Gastrocnemius medialis (tissue), 4 donors: ENCODE data around the gene S1PR5. TPM values are rescaled to one million over a fixed set of nuclear protein-coding genes. Genes with fewer than 3 reads are reported as not detected.
"Not testable (repeated sequence)": the region's sequence is repeated elsewhere in the genome, so short reads cannot be mapped to it uniquely, and the experiment has no call there.

Experiments
- ATAC-seq, 2 donors: fragments of 150-250 bp; one replicate each; pipeline ENCODE4 v1.9.1; 2016
- DNase-seq, 2 donors: peaks; one replicate each; pipeline ENCODE4 v3.0.0-alpha.2; 2019
- H3K27ac ChIP-seq, 4 donors: fragments of 200-600 bp; sonication (generic); 1 replicate in 1 of 4; 2 replicates in 3 of 4; pipeline ENCODE4 v1.5.1; 2016 to 2018; ENCODE audit warnings: mild to moderate bottlenecking in 2 of 4, moderate library complexity in 1 of 4
- H3K27me3 ChIP-seq, 3 donors: fragments of 200-600 bp; sonication (generic) in 2 of 3; 1 replicate in 1 of 3; 2 replicates in 2 of 3; pipeline versions ENCODE4 v1.5.1 to v1.6.0; 2016 to 2019; ENCODE audit warnings: mild to moderate bottlenecking in 1 of 3, moderate library complexity in 1 of 3
- H3K36me3 ChIP-seq, 2 donors: fragments of 200-600 bp; sonication (generic) in 1 of 2; one replicate each; pipeline ENCODE4 v1.5.1; 2017 to 2018
- H3K4me1 ChIP-seq, 2 donors: fragments of 200-600 bp; sonication (generic) in 1 of 2; one replicate each; pipeline ENCODE4 v1.5.1; 2016 to 2017; ENCODE audit warnings: mild to moderate bottlenecking in 2 of 2
- H3K4me3 ChIP-seq, 4 donors: fragments of 200-600 bp; sonication (generic) in 3 of 4; 1 replicate in 1 of 4; 2 replicates in 3 of 4; pipeline ENCODE4 v1.5.1; 2016 to 2019; ENCODE audit warnings: mild to moderate bottlenecking in 2 of 4
- H3K9me3 ChIP-seq, 3 donors: fragments of 200-600 bp; sonication (generic) in 2 of 3; 1 replicate in 1 of 3; 2 replicates in 2 of 3; pipeline ENCODE4 v1.5.1; 2016 to 2019
- POLR2A ChIP-seq, 2 donors: fragments of 450-650 bp; IDR thresholded peaks; one replicate each; pipeline ENCODE4 v1.6.1; 2017; ENCODE audit warnings: antibody characterized with exemption in 2 of 2, mild to moderate bottlenecking in 2 of 2, moderate library complexity in 2 of 2
- in situ Hi-C, 4 donors: fragments of 200-750 bp; cut with MboI; loops; one replicate each; pipeline versions ENCODE4 v1.15.0 to v1.8.0; 2017; ENCODE audit warnings: low sequenced_read_pairs in 4 of 4
- intact Hi-C: fragments of 100-400 bp; cut with DNase I; formaldehyde crosslinking; loops from one replicate; pipeline ENCODE4 v1.15.1; 2023; ENCODE audit warnings: low total_unique reads
- total RNA-seq, 4 donors: library from RNA; depleted of rRNA; stranded (reverse); fragments of >200 nt; gene quantifications; one replicate each; pipeline versions ENCODE4 v1.1.0 to v1.2.3, GENCODE V29; 2016
- TF ChIP-seq, protein P1 (sequence below), 5 experiments: fragments of 450-650 bp in 3 of 5; fragments of 200-600 bp in 2 of 5; sonication (generic) in 2 of 5; IDR thresholded peaks in 4 of 5; conservative IDR thresholded peaks in 1 of 5; 1 replicate in 4 of 5; 2 replicates in 1 of 5; pipeline ENCODE4 v1.5.1; 2016 to 2019; ENCODE audit warnings: antibody characterized with exemption in 5 of 5, mild to moderate bottlenecking in 3 of 5, moderate library complexity in 3 of 5

Gene S1PR5
- total RNA-seq, 4 donors from 2014 or later: not detected

DNA sequence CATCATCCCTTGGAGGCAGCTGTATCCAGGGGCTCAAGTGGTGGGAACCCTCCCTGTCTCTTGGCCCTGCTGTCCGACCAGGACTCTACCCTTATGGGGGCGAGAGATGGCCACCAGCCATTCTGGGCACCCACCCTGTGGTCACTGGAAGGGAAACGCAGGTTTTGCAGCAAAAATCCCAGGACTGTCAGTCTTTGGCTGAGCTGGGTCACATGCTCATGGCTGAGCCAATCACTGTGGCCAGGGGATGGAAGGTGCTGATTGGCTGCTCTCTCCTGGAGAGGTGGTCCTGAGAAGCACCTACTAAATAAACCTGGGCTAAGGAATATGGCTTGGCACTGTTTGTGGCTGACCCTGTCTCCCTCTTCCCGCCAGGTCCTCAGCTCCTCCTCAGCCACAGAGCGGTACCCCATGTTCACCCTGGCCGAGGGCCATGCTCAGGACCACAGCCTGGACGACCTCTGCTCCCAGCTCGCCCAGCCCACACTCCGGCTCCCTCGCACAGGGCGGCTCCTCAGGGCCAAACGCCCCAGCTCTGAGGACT, 35.3 kb upstream of the S1PR5 start:
- intact Hi-C loops (no loop called here), in situ Hi-C loops (loop anchor here in 1 of 4 donors (25.0 kb wide), 1 partner anchor 140 kb away; the partner anchor contains the start of genes CDC37 and PDE4A)
- H3K4me3 ChIP-seq: no peak overlapping the region
- peaks cover 0 to 84% of the 10 kb centered on the region in 2 donors for H3K36me3 ChIP-seq
- peak in 1 of 2 donors; percentile 28 for ATAC-seq
- DNase-seq: no peak
- H3K4me1 ChIP-seq: no peaks in the 10 kb centered on the region
- H3K27me3 ChIP-seq: no peaks in the 10 kb centered on the region
- H3K27ac ChIP-seq: no peak overlapping the region
- TF ChIP-seq, protein P1, sequence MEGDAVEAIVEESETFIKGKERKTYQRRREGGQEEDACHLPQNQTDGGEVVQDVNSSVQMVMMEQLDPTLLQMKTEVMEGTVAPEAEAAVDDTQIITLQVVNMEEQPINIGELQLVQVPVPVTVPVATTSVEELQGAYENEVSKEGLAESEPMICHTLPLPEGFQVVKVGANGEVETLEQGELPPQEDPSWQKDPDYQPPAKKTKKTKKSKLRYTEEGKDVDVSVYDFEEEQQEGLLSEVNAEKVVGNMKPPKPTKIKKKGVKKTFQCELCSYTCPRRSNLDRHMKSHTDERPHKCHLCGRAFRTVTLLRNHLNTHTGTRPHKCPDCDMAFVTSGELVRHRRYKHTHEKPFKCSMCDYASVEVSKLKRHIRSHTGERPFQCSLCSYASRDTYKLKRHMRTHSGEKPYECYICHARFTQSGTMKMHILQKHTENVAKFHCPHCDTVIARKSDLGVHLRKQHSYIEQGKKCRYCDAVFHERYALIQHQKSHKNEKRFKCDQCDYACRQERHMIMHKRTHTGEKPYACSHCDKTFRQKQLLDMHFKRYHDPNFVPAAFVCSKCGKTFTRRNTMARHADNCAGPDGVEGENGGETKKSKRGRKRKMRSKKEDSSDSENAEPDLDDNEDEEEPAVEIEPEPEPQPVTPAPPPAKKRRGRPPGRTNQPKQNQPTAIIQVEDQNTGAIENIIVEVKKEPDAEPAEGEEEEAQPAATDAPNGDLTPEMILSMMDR (IDR thresholded peaks at IDR 0.05 in 4 of 5, conservative IDR thresholded peaks at IDR 0.05 in 1 of 5): no peak
- TF ChIP-seq POLR2A (IDR thresholded peaks at IDR 0.05): no peak
- no peaks in the 10 kb centered on the region for H3K9me3 ChIP-seq

DNA sequence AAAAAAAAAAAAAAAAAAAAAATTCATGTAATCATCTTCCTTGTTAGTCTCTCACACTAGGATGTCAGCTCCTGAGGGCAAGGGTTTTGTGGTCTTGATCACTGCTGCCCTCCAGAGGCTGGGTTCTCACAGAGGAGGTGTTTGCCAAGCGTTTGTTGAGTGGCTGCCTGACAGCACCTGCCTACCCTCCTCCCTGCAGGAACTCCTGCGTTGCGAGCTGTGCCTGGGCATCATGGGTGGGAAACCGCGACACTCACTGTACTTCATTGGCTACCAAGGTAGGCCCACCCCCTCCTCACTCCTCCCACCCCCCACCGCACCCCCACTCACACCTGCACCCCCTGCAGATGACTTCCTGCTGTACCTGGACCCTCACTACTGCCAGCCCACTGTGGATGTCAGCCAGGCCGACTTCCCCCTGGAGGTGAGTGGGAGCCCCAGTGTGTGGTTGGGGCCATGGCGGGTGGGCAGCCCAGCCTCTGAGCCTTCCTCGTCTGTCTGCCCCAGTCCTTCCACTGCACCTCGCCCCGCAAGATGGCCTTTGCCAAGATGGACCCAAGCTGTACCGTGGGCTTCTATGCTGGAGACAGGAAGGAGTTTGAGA, 34.6 kb upstream of the S1PR5 start:
- peaks cover 0 to 84% of the 10 kb centered on the region in 2 donors for H3K36me3 ChIP-seq
- TF ChIP-seq POLR2A (IDR thresholded peaks at IDR 0.05): no peak
- TF ChIP-seq, protein P1 (IDR thresholded peaks at IDR 0.05 in 4 of 5, conservative IDR thresholded peaks at IDR 0.05 in 1 of 5): no peak
- H3K27me3 ChIP-seq: no peaks in the 10 kb centered on the region
- no peaks in the 10 kb centered on the region for H3K4me1 ChIP-seq
- no peak overlapping the region for H3K27ac ChIP-seq
- no peak for ATAC-seq
- no peak for DNase-seq
- no peaks in the 10 kb centered on the region for H3K9me3 ChIP-seq
- no peak overlapping the region for H3K4me3 ChIP-seq
- intact Hi-C loops (no loop called here), in situ Hi-C loops (loop anchor here in 1 of 4 donors (25.0 kb wide), 1 partner anchor 139 kb away; the partner anchor contains the start of genes CDC37 and PDE4A)

DNA sequence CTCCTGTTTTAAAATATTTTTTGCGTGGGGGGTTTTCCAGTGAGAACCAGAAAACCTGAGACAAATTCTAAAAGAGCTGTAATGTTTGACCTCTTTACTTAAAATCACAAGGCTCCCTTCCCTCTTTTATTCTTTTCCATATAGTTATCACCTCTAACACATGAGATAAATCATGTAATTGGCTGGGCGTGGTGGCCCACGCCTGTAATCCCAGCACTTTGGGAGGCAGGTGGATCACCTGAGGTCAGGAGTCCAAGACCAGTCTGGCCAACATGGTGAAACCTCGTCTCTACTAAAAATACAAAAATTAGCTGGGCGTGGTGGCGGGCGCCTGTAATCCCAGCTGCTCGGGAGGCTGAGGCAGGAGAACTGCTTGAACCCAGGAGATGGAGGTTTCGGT, 33.8 kb upstream of the S1PR5 start:
- H3K27ac ChIP-seq, H3K4me3 ChIP-seq, H3K9me3 ChIP-seq, intact Hi-C loops, DNase-seq, ATAC-seq, H3K27me3 ChIP-seq, H3K4me1 ChIP-seq: not testable (repeated sequence)
- in situ Hi-C loops: loop anchor here in 1 of 4 donors (25.0 kb wide), 1 partner anchor 139 kb away; the partner anchor contains the start of genes CDC37 and PDE4A
- peaks cover 0 to 85% of the 10 kb centered on the region in 2 donors for H3K36me3 ChIP-seq

DNA sequence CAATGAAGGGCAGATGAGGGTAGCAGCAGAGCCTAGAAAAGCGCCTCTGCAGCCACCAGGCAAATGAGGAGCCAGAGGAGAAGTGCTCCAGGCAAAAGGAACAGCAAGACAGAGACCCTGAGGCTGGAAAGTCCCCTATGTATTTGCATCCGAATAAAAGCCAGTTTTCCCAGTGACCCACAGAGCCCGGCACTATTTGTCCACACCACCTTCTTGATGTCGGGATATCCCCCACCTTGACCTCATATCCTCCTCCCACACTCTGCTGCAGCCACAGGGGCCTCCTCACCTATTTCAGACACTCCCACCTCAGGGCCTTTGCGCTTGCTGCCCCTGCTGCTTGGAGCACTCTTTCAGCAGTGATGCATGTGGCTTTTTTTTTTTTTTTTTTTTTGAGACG, 33.1 kb upstream of the S1PR5 start:
- in situ Hi-C loops: loop anchor here in 1 of 4 donors (25.0 kb wide), 1 partner anchor 138 kb away; the partner anchor contains the start of genes CDC37 and PDE4A
- ATAC-seq: no peak
- no peak for DNase-seq
- Histone ChIP-seq H3K36me3 (peaks cover 0 to 88% of the 10 kb centered on the region in 2 donors), H3K4me3 (no peak overlapping the region), H3K9me3 (no peaks in the 10 kb centered on the region), H3K27ac (no peak overlapping the region), H3K27me3 (no peaks in the 10 kb centered on the region), H3K4me1 (peaks cover 2 to 6% of the 10 kb centered on the region in 2 donors)
- intact Hi-C loops: no loop called here
- no peak for TF ChIP-seq POLR2A (IDR thresholded peaks at IDR 0.05)
- TF ChIP-seq, protein P1 (IDR thresholded peaks at IDR 0.05 in 4 of 5, conservative IDR thresholded peaks at IDR 0.05 in 1 of 5): no peak

DNA sequence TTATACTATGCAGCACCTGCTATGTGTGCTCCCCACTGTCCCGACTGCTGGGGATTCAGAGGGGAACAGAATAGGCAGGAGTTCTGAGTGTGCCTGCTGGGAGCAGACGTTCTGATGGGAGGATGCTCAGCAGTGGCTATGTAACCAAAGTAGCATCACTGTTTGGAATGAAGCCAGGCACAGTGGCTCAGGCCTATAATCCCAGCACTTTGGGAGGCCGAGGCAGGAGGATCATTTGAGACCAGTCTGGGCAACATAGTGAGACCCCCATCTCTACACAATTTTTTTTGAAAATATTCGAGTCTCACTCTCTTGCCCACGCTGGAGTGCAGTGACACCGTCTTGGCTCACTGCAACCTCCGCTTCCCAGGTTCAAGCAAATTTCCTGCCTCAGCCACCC, 32.5 kb upstream of the S1PR5 start:
- DNase-seq (no peak), ATAC-seq (no peak)
- TF ChIP-seq POLR2A (IDR thresholded peaks at IDR 0.05): no peak
- TF ChIP-seq, protein P1 (IDR thresholded peaks at IDR 0.05 in 4 of 5, conservative IDR thresholded peaks at IDR 0.05 in 1 of 5): no peak
- H3K4me3 ChIP-seq: no peak overlapping the region
- peaks cover 9 to 12% of the 10 kb centered on the region in 2 donors for H3K4me1 ChIP-seq
- H3K27ac ChIP-seq: no peak overlapping the region
- H3K36me3 ChIP-seq: peaks cover 0 to 88% of the 10 kb centered on the region in 2 donors
- no peaks in the 10 kb centered on the region for H3K9me3 ChIP-seq
- no peaks in the 10 kb centered on the region for H3K27me3 ChIP-seq
- in situ Hi-C loops: loop anchor here in 1 of 4 donors (10.0 to 25.0 kb wide), 2 partner anchors 65 to 137 kb away; partner anchors contain the start of genes CDC37 and PDE4A
- intact Hi-C loops: no loop called here
